Psoas muscle (tissue), 8 donors: ENCODE measurements around the gene MTOR. TPM values are rescaled to one million over a fixed set of nuclear protein-coding genes. Genes with fewer than 3 reads are reported as not detected.

Experiments
- ATAC-seq, 4 donors: fragments of 200-7000 bp; cut with Tn5 transposase; one replicate each; pipeline ENCODE4 v1.9.1; 2020; ENCODE audit warnings: moderate library complexity in 3 of 4, mild to moderate bottlenecking in 2 of 4
- DNase-seq, 2 donors: peaks; one replicate each; pipeline ENCODE4 v3.0.0-alpha.2; 2020
- H3K27ac ChIP-seq: fragments of 200-600 bp; one replicate; pipeline ENCODE4 v1.8.0; 2022
- H3K27me3 ChIP-seq, 3 donors: fragments of 200-600 bp in 1 of 3; one replicate each; pipeline versions ENCODE4 v1.6.1 to v1.8.0; 2013 to 2022; ENCODE audit warnings: low read length in 2 of 3, mild to moderate bottlenecking in 2 of 3, moderate library complexity in 1 of 3; ENCODE audit not compliant: insufficient read depth in 3 of 3
- H3K36me3 ChIP-seq, 2 donors: fragments of 200-600 bp in 1 of 2; one replicate each; pipeline versions ENCODE4 v1.6.1 to v1.8.0; 2013 to 2022; ENCODE audit warnings: low read depth in 1 of 2, mild to moderate bottlenecking in 1 of 2, moderate library complexity in 1 of 2; ENCODE audit not compliant: insufficient read depth in 1 of 2
- H3K4me1 ChIP-seq: fragments of 200-600 bp; one replicate; pipeline ENCODE4 v1.8.0; 2022
- H3K4me3 ChIP-seq: fragments of 200-600 bp; one replicate; pipeline ENCODE4 v1.8.0; 2022; ENCODE audit warnings: mild to moderate bottlenecking
- H3K9me3 ChIP-seq: fragments of 200-600 bp; one replicate; pipeline ENCODE4 v1.8.0; 2022
- CTCF ChIP-seq: fragments of 200-600 bp; IDR thresholded peaks from one replicate; pipeline ENCODE4 v1.8.0; 2022; ENCODE audit warnings: antibody characterized with exemption
- WGBS, 3 donors: extraction: QIAGEN DNeasy Blood & Tissue Kit; methylation state at CpG; one replicate each; pipeline versions ENCODE4 v1.1.6 to v1.1.7; 2013; 5-methylcytosine and 5-hydroxymethylcytosine counted together
- intact Hi-C, 2 donors: fragments of 100-400 bp; cut with DNase I; formaldehyde crosslinking; loops; one replicate each; pipeline versions ENCODE4 v1.11.0 to v1.14.2; 2022
- polyA plus RNA-seq, 3 donors: library from polyadenylated mRNA; stranded (reverse); fragments of 200-250 nt; gene quantifications; one replicate each; pipeline ENCODE4 v1.2.3, GENCODE V29; 2013
- total RNA-seq, 4 donors: library from RNA; stranded (reverse); fragmentation: NEBNext Ultra II Directional in 2 of 4; extraction: Animal tissue kit (Norgen Biotek cat#: 25700) in 2 of 4; gene quantifications; one replicate each; pipeline versions ENCODE4 v1.2.1 to v1.2.4, GENCODE V29; 2021 to 2023
- donor health status: healthy with polysubstance abuse.
- donor health status: DM: no; HTN: no; CAD: no; lungs with moderate emphysema.
- donor health status: Bipolar disorder and iron deficiency.
- donor health status: healthy.
- donor health status: DM: yes; HTN: yes; CAD: no.
- donor health status: DM: no; HTN: no; CAD: no.
- donor health status: DM: no; HTN: no; CAD: no.
- donor health status: DM: yes; HTN: yes; CAD: no.

Gene MTOR
- total and polyA plus RNA-seq, 7 donors = 24.0 to 50.8 (median 44.0) TPM

GRCh38 chr1:11130406-11130805 is 131.9 kb downstream of the MTOR start:
- 94 to 98% (median 96%) methylated on average over 17 of the region's 17 CpGs for WGBS, 3 donors

GRCh38 chr1:11129649-11130390 is 132.5 kb downstream of the MTOR start:
- WGBS, 3 donors = 87 to 92% (median 89%) methylated on average over 15 of the region's 15 CpGs
- H3K4me3 ChIP-seq = no peak overlapping the region
- no peak overlapping the region for H3K27ac ChIP-seq
- DNase-seq = no peak
- intact Hi-C loops = loop anchor here in 1 of 2 donors (10.0 kb wide), 1 partner anchor 95 kb away; no protein-coding TSS in a partner anchor
- no peak for ATAC-seq
- H3K36me3 ChIP-seq = peaks cover 11 to 97% of the 10 kb centered on the region in 2 donors
- TF ChIP-seq CTCF = no peak
- no peaks in the 10 kb centered on the region for H3K4me1 ChIP-seq
- no peaks in the 10 kb centered on the region for H3K27me3 ChIP-seq
- no peaks in the 10 kb centered on the region for H3K9me3 ChIP-seq

More at GRCh38 chr1:11130406-11130805, 131.9 kb downstream of the MTOR start:
- no peaks in the 10 kb centered on the region for H3K9me3 ChIP-seq
- ATAC-seq (no peak), DNase-seq (no peak)
- TF ChIP-seq CTCF = no peak
- no peaks in the 10 kb centered on the region for H3K27me3 ChIP-seq
- peaks cover 11 to 92% of the 10 kb centered on the region in 2 donors for H3K36me3 ChIP-seq
- H3K27ac ChIP-seq = no peak overlapping the region
- intact Hi-C loops = no loop called here
- H3K4me3 ChIP-seq = no peak overlapping the region
- H3K4me1 ChIP-seq = no peaks in the 10 kb centered on the region

GRCh38 chr1:11126569-11126968 is 135.8 kb downstream of the MTOR start:
- WGBS, 3 donors = 77 to 80% (median 78%) methylated on average over 5 of the region's 5 CpGs
- no peak for TF ChIP-seq CTCF
- intact Hi-C loops = loop anchor here in 1 of 2 donors (10.0 kb wide), 1 partner anchor 98 kb away; no protein-coding TSS in a partner anchor
- ATAC-seq (no peak), DNase-seq (no peak)
- Histone ChIP-seq H3K27me3 (no peaks in the 10 kb centered on the region), H3K9me3 (no peaks in the 10 kb centered on the region), H3K4me1 (no peaks in the 10 kb centered on the region), H3K27ac (no peak overlapping the region), H3K36me3 (peaks cover 11 to 100% of the 10 kb centered on the region in 2 donors), H3K4me3 (no peak overlapping the region)

- H3K27ac ChIP-seq = no peak overlapping the region
- H3K27me3 ChIP-seq = no peaks in the 10 kb centered on the region
- WGBS, 3 donors = 93 to 96% (median 96%) methylated on average over 4 to 5 of the region's 5 CpGs
- ATAC-seq (no peak), DNase-seq (no peak)
- no peak for TF ChIP-seq CTCF
- H3K4me1 ChIP-seq = no peaks in the 10 kb centered on the region
- intact Hi-C loops = loop anchor here in 1 of 2 donors (10.0 kb wide), 1 partner anchor 99 kb away; no protein-coding TSS in a partner anchor
- peaks cover 15 to 100% of the 10 kb centered on the region in 2 donors for H3K36me3 ChIP-seq
- H3K4me3 ChIP-seq = no peak overlapping the region
- H3K9me3 ChIP-seq = no peaks in the 10 kb centered on the region
Observed at GRCh38 chr1:11125931-11126330, 136.4 kb downstream of the MTOR start.
